DMS 273 treated with DMSO at 0.1 percent for 48 hours (cell line): ENCODE results near the gene MET.
"Not testable (repeated sequence)": the region's sequence is repeated elsewhere in the genome, so short reads cannot be mapped to it uniquely, and the experiment has no call there.

ENCODE experiments used
- DNase-seq: peaks from one replicate; lab custom pipeline; 2025; lab: John Stamatoyannopoulos, UW

The MET gene

GRCh38 chr7:116728413-116728812 is 56.4 kb downstream of the MET start:
- no peak for DNase-seq

DNA sequence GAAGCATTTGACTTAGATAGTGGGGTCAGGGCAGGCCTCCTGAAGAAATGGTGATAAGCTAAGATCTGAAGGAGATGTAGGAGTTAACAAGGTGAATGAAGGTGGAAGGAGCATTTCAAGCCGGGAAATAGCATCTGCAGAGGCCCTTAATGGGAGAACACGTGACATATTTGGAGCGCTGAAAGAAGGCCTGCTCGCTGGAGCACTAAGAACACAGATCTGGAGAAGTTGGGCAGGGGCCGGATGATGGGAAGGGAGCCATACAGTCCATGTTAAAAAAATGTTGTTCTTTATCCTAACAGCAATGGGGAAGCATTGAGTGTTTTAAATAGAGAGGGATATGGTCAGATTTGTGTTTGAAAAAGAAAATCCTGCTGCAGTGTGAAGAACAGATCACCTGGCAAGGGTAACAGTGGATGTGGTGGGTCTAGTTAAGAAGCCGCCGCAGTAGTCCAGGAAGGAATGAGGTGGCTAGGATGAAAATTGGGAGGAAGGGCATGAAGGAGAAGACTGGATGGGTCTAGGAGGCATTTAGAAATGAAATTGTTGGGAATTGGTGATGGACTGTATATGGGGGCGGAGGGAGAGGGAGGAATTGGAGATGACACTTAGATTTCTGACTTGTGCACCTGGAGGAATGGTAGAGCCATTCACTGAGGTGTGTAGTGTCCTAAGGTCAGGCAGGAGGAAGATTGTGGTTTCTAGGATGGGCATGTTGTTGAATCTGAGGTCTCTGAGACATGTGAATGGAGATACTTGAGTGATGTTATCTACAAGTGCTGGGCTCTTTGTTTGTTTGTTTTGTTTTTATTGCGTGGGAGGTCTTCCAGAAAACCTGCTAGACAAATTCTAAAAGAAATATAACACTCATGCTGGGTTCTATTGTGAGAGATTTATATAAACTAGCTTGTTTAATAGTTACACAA is 58.4 kb downstream of the MET start:
- DNase-seq, result no peak

- DNase-seq, result no peak
Measured at GRCh38 chr7:116731023-116731395, 59.0 kb downstream of the MET start.

- no peak for DNase-seq
Measured at GRCh38 chr7:116731445-116732335, 59.7 kb downstream of the MET start.

DNA sequence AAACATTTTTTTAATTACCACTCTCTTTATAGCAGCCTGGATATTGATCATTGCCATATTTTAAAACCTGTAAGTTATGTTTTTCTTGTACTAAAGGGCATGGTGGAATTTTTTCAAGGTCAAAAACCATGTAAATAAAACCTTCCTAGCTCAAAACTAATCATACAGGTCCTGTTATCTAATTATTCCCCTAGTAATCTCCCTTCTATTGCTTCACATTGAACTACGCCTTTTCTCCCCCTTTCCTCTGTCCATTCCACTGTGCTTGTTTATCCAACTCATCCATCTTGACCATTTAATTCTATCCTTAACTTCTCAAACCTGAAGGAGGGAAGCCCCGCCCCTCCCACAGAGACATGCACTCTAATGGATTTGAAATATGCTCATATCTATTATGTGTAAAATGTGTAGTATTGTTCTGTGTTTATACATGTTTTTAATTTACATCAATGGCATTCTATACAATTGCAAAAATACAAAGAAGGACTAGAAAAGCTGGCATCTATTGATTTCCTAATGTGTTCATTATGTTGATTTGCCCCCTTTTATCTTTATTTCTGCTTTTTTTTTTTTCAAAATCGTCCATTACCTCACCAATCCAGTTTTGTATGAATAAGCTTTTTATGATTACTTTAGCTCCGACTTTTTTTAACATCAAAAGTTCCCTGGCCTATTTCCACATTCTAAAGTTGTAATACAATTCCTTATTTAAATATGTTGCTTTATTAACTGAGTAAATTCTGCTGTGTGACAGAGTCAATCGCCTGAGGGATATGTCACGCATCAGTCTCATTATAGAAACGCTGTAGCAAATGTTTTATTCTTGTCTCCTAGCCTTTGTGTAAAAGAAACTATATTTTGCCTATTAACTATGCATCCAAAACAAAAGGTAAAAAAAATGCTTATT is 61.0 kb downstream of the MET start:
- DNase-seq, result no peak

DNA sequence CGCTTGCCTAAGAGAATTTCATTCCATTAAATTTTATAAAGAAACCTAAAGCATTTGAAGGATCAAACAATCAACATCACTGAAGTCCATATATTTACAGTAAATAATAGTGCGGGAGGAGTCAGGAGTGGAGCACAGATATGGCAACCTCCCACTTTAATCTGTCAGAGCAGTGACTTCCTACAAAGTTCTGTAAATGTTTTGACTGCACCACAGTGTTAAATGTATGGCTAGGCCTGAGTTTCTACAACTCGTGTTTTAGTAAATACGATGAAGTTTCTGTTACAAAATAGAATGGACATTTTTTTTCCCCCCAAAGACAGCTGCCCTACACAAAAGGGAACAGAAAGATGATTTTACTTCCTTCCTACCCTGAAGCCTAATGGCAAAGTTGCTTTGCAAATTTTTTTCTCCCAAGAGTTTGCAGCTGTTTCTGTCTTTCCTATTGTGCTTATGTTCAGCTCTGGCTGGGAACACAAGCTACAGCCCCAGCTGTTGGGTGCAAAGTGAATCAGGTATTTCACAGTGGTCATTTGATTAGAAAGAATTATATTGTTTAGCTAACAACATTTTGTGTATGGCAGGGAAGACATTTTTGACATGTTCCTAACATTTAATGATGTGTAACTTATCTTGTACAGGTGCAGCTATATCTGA is 62.1 kb downstream of the MET start:
- no peak for DNase-seq

GRCh38 chr7:116734710-116735109 is 62.7 kb downstream of the MET start:
- DNase-seq, result no peak

- DNase-seq, result no peak
Measured at GRCh38 chr7:116736927-116737715, 65.1 kb downstream of the MET start.

DNA sequence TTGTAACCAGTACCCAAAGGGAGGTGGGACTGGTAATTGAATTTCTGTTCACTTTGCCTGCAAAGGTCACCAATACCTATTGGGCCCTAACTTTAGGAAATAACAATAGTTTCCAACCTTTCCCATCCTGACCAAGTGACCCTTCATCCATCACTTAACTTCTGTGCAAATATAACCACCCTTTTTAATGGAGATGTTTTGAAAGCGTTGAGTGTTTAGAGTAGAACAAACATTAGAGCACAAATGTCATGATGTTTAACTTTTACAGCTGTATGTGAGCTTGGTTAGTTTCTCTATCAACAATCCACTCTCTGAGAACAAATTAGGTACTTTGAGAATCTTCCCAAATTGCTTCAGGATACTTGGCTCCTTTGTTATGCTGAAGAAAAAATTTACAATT is 66.4 kb downstream of the MET start:
- no peak for DNase-seq

DNA sequence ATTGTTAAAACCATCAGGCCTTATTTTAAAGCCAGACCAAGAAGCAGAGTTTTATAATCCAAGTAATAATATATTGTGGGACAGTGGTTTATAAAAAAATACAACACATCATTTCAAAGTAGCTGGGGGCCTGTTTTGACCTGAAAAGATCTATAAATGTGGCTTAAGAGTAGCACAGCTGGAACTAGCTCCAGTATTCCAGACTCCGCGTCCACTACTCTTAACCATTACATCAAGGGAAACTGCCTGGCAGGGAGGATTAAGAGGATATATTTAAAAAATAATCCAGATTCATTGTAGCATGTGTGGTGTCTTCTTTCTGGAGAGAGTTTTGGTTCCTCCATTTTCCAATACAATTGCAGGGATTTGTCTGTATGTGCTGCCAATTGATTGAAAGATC is 67.3 kb downstream of the MET start:
- no peak for DNase-seq

DNA sequence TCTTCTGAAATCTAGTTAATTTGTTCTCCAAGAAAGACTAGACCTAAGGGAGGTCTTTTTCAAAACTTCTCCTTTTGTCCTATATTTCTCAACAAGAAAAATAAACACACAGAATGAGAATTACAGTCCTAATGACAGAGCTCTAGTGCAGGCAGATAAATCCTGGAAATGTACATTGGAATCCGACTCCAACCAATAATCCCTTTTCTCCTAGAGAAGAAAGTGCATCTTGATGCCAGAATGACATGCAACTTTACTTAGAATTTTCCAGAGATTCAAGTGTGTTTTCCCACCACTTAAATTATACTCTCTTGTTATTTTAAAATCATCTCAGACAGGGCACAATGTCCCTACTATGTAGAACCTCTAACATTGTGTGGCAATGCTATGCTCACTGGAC is 68.2 kb downstream of the MET start:
- DNase-seq, result no peak

- no peak for DNase-seq
Measured at GRCh38 chr7:116740755-116741462, 68.9 kb downstream of the MET start.

DNA sequence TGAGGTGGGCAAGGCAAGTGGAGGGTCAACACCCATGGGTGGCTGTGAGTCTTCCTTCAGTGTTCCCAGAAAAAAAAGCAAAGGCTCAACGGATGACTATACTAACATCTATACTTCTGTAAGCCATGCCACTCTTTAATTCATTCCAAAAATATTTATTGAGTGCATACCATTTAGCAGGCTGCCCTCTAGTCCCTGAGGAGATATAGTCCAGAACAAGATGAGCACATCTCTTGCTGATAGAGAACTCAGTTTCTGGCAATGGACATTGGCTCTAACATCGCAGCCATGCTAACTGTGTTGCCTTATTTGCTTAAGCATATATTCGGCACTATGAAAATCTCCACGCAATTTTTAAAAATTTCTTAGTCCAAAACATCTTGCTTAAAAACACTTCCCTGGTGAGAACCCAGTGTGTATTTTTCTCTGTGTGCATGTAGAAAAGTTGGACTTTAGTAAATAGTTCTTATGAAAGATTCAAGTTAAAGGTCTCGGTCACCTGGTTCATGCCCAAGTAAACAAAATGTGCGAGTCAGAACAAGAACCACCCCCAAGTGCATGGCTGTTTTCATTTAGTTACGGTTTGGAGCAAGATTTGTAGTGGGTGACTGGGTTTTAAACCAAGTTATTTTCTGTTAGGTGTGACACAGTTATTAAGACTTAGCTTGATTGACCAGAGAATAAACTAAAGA is 69.8 kb downstream of the MET start:
- no peak for DNase-seq

- no peak for DNase-seq
Measured at GRCh38 chr7:116742641-116743040, 70.6 kb downstream of the MET start.

- DNase-seq, result not testable (repeated sequence)
Measured at GRCh38 chr7:116743835-116744234, 71.8 kb downstream of the MET start.

DNA sequence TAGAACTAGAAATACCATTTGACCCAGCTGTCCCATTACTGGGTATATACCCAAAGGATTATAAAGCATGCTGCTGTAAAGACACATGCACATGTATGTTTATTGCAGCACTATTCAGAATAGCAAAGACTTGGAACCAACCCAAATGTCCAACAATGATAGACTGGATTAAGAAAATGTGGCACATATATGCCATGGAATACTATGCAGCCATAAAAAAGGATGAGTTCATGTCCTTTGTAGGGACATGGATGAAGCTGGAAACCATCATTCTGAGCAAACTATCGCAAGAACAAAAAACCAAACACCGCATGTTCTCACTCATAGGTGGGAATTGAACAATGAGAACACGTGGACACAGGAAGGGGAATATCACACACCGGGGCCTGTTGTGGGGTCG is 74.4 kb downstream of the MET start:
- not testable (repeated sequence) for DNase-seq

DNA sequence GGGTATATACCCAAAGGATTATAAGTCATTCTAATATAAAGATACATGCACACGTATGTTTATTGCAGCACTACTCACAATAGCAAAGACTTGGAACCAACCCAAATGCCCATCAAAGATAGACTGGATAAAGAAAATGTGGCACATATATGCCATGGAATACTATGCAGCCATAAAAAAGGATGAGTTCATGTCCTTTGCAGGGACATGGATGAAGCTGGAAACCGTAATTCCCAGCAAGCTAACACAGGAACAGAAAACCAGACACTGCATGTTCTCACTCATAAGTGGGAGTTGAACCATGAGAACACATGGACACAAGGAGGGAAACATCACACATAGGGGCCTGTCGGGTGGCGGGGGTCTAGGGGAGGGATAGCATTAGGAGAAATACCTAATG is 79.1 kb downstream of the MET start:
- not testable (repeated sequence) for DNase-seq

DNA sequence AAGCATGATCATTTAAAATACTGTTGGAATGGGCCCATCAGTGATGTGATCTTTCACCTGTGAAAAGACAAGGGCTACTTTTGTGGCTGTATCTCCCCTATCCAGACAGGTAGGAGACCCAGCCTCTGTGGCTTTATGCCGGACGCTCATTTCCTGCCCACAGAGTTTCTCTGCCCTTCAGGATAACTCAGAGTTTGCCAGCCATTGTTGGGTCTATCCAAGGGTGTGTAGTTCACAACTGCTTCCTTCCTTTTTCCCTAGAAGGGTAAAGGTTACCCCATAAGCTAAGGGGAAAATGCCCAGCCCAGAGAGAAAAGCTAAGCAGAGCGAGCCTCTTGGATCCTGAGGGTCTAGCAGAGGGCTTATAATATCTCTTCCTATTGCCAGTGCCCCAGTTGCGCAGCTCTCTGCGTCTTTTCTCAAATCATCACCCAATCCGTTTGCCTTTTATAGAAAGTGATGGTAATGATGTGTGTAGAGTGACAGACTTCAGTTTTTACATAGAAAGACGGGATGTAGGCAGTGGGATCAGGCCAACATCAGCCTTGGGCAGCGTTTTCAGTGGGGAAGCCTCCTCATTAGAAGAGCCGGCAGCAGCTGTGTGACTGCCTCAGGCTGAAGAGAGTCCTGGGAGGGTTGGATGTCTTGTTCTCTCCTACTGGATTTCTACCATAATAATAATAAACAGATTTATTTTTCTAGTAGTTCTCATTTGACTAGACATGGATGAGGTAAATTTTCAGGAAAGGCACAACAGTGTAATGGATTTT is 80.5 kb downstream of the MET start:
- no peak for DNase-seq

GRCh38 chr7:116753130-116753529 is 81.1 kb downstream of the MET start:
- DNase-seq, result no peak
